T-helper 1 cell treated with Interleukin-12 subunit alpha and Interleukin-12 subunit beta and Interleukin-4 antibody, amounts not matched to agents 30 ng/mL and 1 ng/mL, for 36 hours (primary cell): ENCODE measurements around the gene MBNL2. TPM values are rescaled to one million over a fixed set of nuclear protein-coding genes. Genes with fewer than 3 reads are reported as not detected.
"Not testable (repeated sequence)": the region's sequence is repeated elsewhere in the genome, so short reads cannot be mapped to it uniquely, and the experiment has no call there.

Source experiments
- intact Hi-C: fragments of 100-400 bp; cut with micrococcal nuclease; formaldehyde crosslinking; loops from one replicate; pipeline ENCODE4 v1.15.1; 2024
- total RNA-seq: library from RNA; stranded (reverse); gene quantifications from 2 replicates; pipeline ENCODE4 v1.2.3, GENCODE V29; 2022

Gene MBNL2
- total RNA-seq, 1 donor from 2014 or later, result 12.4 TPM

DNA sequence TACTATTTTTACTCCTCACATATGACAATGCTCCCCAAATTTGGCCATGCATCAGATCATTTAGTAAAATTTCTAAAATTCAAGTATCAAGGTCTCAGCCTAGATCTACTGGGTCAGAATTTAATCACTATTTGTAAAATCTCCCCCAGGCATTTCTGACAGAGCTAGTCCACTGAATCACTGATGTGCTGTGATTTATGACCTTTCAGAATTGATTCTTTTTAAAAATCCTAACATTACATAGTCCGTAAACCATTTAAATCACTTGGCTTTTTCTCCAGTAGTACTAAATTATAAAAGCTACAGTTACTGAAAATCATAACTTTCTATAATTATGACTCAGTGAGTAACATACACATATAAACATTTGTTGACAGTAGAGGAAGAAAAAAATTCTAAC, 119.0 kb downstream of the MBNL2 start:
- intact Hi-C loops, result loop anchor here (5.0 kb wide), 2 partner anchors 84 to 324 kb away; no protein-coding TSS in a partner anchor

DNA sequence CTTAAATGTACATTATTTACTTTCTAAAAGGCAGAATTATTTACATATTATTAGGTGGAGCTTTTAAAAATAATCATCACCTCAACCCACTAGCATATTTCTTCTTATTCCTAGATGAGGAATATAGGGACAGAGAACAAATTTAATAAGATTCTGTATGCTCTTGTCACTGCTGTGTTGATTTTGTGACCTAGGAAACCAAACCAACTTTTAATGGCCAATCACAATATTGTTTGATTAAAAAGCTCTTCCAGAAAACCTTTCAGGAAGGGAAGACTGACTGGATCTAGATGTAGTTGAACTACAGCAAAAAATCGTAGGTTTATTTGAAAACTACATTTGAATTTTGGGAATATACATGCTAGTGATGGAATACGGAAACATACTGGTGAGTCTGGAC, 120.0 kb downstream of the MBNL2 start:
- intact Hi-C loops, result loop anchor here (5.0 kb wide), 2 partner anchors 85 to 325 kb away; no protein-coding TSS in a partner anchor

DNA sequence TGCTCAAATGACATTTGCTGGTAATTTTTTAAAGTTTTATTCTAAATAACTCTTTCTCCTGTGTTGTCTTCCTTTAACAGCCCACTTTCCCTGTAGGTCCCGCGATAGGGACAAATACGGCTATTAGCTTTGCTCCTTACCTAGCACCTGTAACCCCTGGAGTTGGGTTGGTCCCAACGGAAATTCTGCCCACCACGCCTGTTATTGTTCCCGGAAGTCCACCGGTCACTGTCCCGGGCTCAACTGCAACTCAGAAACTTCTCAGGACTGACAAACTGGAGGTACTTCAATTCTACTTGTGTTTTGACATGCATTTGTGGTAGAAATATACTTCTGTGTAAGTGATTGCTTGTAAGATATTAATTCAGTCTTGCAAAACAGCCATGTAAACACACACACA, 120.8 kb downstream of the MBNL2 start:
- intact Hi-C loops, result loop anchor here (5.0 kb wide), 2 partner anchors 86 to 326 kb away; no protein-coding TSS in a partner anchor

DNA sequence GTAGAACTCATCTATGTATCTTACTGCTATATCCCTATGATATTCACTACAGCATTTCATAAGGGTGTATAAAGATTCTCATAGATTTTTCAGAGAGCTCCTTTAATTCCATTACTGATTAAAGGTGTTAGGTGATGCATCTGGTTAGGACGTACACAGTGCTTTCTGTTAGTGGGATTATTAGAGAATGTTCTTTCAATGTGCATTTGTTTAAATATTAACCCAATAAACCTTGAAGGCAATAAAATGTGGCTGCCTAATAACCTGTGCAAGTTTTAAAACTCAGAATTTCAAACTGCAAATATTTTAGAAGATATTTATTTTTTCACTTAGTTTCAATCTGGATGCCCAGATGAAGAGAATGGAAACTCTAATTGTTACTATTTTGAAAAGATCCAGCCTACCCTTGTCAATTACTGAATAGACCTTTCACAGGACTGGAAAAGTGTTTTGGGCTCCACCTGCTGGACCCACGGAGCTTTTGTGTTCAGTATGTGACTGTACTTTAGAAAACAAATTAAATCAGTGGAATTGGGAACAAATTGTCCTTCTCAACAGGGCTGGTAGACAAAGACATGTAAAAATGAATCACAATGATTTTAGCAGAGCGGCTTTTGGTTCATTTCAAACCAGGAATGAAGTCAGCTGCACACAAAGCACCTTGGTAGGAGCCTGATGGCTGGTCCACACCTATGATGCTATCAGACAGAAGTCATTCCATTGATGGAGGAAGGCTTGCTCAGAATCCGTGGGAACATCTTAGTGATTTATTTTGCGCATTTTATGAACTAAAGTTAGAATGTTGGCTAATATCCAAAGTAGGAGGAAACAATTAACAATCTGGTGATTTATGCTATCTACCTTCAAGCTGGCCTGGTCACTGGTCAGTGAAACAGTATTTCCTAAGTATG, 122.4 kb downstream of the MBNL2 start:
- intact Hi-C loops, result loop anchor here (1.0 to 5.0 kb wide), 5 partner anchors 15 to 327 kb away; partner anchors contain the start of gene MBNL2

DNA sequence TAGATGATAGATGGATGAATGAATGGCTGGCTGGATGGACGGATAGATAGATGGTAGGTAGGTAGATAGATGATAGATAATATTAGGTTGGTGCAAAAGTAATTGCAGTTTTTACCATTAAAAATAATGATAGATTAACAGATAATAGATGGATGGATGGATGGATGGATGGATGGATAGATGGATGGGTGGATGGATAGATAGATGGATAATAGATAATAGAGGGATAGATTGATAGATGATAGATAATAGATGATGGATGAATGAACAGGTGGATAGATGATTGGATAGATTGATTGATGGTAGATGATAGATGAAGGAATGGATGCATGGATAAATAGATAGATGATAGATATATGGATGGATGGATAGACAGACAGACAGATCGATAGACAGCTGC, 124.0 kb downstream of the MBNL2 start:
- intact Hi-C loops, result no loop called here

DNA sequence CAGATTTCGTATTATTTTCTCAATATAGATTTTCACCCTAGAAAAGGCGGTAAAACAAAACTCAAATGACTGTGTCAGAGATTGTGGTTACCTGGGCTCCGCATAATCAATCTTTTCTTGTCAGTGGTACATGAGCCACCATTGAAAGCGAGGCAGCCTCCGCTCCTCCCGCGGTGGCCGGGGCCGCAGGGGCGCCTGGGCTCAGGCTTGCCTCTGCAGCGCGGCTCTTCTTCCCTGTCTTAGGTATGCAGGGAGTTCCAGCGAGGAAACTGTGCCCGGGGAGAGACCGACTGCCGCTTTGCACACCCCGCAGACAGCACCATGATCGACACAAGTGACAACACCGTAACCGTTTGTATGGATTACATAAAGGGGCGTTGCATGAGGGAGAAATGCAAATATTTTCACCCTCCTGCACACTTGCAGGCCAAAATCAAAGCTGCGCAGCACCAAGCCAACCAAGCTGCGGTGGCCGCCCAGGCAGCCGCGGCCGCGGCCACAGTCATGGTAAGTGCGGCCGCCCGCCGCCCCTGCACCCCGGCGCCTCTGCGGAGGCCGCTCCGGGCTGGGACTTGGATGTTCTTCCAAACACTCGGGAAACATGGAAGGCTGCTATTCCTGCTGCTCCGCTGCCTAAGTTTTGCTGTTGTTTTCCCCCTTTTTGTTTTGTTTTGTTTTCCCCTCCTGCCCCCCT, 124.6 kb downstream of the MBNL2 start:
- intact Hi-C loops, result no loop called here

DNA sequence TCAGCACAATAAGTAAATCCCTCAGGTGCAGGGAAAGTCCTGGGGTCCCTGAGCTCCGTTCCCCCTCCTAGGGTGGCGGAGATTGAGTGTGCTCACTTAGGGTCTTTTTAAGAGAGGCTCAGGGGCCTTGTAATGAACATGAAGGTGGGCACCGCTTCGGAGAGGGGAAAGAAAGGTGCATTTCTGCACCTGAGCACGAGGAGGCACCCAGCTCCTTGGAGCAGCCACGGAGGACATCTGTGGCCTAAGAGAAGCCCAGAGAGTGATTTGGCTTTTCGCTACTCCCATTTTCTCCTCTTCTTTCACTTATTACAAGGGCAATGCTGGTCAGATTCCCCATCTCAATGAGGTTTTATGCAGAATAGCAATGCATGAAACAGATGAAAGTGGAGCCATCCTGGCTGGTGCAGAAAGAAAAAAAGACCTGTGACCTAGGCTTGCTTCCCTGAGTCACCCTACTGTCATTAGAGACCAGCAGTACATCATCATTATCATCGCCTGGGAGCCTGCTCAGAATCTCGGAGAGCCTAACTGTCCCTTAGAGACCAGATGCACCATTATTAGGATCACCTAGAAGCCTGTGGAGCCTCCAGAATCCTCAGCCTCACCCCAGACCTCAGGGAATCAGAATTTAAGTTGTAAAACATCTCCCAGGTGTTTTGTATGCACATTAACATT, 125.3 kb downstream of the MBNL2 start:
- intact Hi-C loops, result no loop called here

DNA sequence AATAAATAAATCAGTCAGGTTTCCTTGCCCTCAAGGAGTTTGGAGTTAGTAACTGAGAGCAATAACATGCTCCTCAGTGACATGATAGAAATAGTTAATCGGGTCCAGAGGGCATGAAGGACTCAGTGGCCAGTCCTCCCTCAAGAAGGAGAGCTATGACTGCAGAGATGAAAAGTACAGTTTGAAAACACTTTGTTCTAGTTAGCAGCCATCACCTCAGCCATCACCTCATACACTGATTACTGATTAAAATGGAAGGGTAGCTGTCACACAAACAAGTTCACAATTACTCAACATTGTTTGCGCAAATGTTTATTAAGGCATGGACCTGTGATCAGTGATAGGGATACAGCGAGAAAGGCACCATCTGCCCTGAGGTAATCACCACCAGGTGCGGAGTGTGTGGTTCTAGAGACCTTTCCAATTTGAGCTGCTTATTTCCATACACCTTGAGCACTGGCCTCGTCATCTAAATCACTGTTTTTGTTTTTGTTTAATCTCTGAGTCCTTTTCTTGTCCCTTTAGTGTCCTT, 126.5 kb downstream of the MBNL2 start:
- intact Hi-C loops, result no loop called here

DNA sequence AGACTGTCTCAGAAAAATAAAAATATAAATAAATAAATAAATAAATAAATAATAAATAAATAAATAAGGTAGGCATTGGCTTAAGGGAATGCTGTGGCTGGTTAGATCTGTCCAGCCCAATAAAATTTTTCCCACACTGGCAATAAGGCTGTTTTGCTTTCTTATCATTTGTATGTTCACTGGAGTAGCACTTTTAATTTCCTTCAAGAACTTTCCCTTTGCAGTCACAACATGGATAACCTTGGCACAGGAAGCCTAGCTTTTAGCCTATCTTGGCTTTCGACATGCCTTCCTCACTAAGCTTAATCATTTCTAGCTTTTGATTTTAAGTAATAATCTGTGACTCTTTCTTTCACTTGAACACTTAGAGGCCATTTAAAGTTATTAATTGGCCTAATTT, 129.9 kb downstream of the MBNL2 start:
- intact Hi-C loops, result not testable (repeated sequence)

DNA sequence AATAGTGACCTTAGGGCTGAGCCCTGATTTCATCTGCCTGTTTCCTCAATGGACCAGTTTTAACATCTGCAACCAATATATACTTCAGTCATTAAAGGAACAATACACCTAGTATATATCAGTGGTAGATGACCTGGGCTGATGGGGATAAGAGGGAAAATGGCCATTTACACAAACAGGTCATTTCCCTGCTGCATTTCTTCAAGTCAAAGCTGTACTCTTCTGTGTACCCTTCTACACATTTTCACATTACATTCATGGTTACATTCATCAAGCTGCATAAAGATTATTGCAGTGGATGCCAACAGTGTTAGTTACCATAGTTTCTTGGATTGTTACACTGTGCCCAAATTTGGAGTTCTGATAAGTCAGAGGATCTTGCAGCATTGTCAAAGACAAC, 130.7 kb downstream of the MBNL2 start:
- intact Hi-C loops, result no loop called here

DNA sequence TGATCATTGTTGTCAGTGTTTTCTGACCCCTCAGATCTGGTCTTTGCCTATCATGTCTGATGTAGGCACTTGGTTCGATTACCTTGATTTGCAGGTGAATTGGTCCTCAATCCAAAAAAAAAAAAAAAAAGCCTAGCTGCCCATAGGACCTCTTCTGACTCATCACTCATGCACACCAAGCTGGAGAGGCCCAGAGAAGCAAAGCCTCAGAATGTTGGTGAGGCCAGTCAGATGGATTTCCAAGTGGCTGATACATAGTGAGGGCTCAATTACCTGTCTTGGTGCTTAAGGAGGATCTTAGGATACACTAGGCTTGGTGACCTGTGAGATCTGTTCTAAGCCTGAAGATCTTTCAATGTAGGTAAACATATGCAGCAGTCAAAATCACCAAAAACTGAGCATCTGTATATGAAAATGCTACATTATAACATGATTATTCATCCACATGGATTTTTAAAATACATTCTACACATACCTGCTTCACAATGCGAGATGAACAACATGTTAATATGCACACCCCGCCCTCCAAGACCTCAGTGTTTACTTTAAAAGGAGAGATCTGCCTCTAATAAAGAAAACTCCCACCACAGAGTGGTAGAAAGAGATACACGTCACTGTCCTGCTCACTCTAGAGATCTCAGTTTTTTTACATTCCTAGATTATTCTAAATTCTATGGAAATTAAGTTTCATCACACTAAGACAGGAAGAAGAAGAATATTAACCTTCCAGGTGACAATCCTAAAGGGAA, 132.0 kb downstream of the MBNL2 start:
- intact Hi-C loops, result no loop called here

DNA sequence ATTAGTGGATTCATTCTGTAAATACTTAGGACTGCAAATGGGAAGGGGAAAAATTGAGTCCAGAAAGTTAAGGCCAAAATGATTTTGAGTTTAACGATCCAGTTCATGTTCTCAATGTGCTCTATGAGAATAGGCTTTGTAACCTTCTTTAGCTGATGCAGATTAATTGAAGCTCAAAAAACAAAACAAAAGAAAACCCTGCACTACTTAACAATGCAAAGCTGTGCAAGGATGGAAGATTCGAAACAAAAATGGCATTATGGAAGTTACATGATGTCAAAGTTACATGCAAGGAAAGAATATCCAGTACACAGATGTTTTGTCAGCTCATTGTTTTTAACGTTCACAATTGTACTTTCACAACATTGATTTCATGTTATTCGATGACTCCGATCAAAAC, 132.7 kb downstream of the MBNL2 start:
- intact Hi-C loops, result no loop called here

DNA sequence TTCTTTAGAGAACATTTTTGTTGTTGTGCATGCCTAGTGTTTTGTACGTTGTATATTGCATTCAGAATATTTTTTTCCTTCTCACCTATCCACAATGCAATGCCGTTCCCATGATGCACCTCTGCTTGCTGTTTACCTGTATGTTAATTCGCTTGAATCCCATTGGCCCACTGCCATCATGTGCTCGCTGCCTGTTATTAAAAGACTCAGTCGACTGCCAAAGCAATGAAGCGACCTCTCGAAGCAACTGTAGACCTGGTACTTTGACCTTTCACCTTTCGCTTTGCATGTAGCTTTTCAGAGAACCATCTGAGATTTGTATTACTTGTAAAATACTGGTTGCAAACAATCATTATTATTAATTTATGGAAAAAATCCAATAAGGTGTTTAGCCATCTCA, 134.5 kb downstream of the MBNL2 start:
- intact Hi-C loops, result no loop called here

DNA sequence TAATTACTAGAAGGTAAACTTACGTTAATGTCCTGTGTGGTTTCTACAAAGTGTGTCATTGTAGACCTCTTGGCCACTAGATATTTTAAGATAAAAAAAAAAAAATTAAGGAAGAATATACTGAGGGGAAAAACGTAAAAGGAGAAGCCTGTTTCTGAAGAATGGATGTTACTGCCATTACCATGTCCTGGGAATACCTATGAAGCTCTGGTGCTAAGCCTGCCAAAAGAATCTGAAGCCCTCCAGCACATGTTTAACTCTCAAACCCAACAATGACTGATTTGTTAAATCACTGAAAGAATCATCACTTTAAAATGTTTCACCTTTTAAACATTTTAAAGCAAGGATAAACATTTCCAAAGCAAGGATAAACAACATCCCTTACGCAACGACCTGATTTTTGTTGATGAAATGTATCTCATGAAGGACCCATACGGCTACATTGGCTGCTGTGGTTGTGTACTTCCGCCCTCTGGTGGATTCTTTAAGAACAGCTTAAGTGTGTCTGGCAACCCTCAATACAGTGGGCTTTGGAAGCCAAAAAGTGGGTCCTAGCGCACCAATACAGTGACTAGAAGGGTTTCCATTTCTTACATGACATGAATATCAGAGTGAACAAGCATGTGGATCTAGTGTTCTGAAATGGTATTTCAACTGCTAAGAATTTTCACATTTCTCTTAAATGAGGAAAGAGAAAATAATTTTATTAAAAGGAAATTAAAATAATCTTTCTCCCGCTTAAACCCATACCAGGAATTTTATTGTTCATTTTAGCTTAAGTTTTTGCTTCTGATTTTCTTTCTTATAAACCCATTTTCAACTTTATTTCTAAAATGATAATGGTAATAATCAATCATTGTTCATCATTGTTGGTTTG, 137.3 kb downstream of the MBNL2 start:
- intact Hi-C loops, result loop anchor here (1.0 to 2.0 kb wide), 5 partner anchors 10 to 341 kb away; partner anchors contain the start of gene MBNL2

DNA sequence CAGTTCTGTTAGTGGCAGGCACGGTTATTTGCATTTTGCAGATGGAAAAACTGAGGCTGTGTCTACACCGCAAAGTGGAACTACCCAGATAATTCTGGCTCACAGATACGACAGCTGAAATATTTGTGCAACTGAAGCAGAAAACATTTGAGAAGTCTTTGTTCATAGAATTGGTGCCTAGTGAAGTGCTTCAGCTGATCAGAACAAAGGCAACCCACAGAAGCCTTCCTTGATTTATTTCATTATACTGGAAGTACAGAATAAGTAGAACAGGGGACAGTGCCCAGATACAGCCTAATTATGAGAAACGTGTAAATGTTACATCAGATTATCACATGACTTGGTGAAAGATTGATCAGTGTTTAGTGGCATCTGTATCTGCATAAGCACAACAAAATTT, 138.5 kb downstream of the MBNL2 start:
- intact Hi-C loops, result no loop called here

DNA sequence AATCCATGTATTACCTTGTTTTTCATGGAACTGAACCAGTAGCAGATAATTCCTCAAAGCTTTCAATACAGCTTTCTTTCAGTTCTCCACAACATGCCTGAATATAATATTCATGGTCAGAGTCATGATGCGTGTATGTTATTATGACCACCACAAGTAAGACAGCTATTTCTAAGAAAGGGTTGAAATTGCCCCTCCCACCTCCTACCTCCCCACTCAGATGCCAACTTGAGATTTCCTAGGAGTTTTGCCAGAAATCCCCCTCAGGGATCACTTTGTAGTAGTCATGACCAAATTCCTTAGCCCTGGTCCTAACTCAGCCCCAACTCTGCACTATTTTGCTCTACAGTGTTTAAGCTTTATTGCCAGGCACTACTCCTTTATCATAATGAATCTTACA, 141.9 kb downstream of the MBNL2 start:
- intact Hi-C loops, result no loop called here

DNA sequence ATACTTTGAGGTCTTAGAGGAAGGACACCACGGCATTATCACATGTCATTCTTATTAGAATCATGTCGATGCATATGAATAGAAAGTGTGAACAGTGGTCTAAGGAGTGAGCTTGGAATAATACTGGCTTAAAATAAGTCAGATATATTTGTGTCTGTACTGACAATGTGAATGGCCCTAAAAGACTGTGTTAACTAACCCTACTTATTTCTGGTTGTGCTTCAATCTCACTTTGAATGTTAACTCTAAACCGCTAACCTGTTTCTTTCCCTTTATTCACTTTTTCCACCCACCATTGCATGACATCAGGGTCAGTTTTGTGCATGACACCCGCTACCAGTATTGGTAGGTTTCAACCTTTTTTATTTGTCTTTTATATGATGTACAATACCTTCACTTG, 142.7 kb downstream of the MBNL2 start:
- intact Hi-C loops, result loop anchor here (5.0 kb wide), 1 partner anchor 612 kb away; no protein-coding TSS in a partner anchor

DNA sequence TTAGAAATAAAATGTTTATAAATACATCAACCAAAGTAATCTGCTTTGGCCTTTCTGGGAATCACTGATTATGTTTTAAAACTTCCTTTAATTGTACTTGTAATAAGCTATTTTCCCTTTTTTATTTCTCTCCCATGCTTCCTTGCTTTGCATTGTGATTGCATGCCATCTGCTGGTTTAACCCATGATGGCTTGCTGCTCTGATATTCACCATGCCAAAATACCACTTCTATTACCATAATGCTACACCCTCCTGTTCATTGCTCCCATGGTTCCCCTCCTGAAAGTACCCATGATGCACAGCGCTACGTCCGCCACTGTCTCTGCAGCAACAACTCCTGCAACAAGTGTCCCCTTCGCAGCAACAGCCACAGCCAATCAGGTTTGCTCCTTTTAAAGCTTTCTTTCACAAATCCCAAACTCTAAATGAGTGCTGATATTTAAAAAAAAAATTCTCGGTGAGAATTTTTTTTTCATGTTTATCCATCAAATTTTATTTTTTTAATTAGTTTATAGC, 144.1 kb downstream of the MBNL2 start:
- intact Hi-C loops, result loop anchor here (5.0 kb wide), 1 partner anchor 611 kb away; no protein-coding TSS in a partner anchor
